K562 (cell line): Measurements from ENCODE around the gene RBKS. TPM values are rescaled to one million over a fixed set of nuclear protein-coding genes. Genes with fewer than 3 reads are reported as not detected.
A peak's percentile ranks its signal among the peaks of the same experiment; 100 is the strongest.

Source experiments
- ATAC-seq: fragments of 200-7000 bp; cut with Tn5 transposase; 3 replicates; pipeline ENCODE4 v1.9.1; 2020; ENCODE audit warnings: moderate library complexity
- BruUV-seq: library from RNA; stranded (reverse); fragments of 400-500 nt; replicated peaks from 2 replicates; lab custom pipeline; 2021; lab: Mats Ljungman, UMichigan
- CTCF ChIA-PET: fragments of 300-600 bp; formaldehyde crosslinking; extraction: SDS; loops from one replicate; lab custom pipeline; 2021; ENCODE audit warnings: low intra/inter-chr PET ratio; lab: Yijun Ruan, JAX
- POLR2A ChIA-PET: fragments of 300-600, 350-650 bp; sonication (Branson Sonifier 250); formaldehyde crosslinking; extraction: SDS; loops from one replicate; lab custom pipeline; 2021; ENCODE audit warnings: antibody characterized with exemption, inconsistent platforms; lab: Yijun Ruan, JAX
- DNase-seq, 4 experiments: peaks; one replicate each; pipeline versions ENCODE4 v3.0.0 to v3.0.0-alpha.2; 2011 to 2018; ENCODE audit warnings: low spot score in 3 of 4, mixed read lengths in 3 of 4; ENCODE audit errors: extremely low read depth in 1 of 4
- FAIRE-seq: peaks from 2 replicates; lab custom pipeline; 2011; peaks lifted over from hg19 to GRCh38; lab: Jason Lieb, UNC
- H2AFZ ChIP-seq: 2 replicates; pipeline ENCODE4 v1.6.0; 2011; ENCODE audit warnings: low read depth, low read length, control low read depth, inconsistent platforms
- H3K27ac ChIP-seq: fragments of 200-600 bp; 3 replicates; pipeline ENCODE4 v1.8.0; 2011; ENCODE audit warnings: low read depth, mild to moderate bottlenecking, control low read depth, inconsistent platforms, low read length, moderate library complexity, mixed read lengths; ENCODE audit errors: extremely low read depth
- H3K27me3 ChIP-seq, 2 experiments: fragments of 300-600 bp in 1 of 2; 2 replicates in 1 of 2; 3 replicates in 1 of 2; pipeline versions ENCODE4 v1.6.0 to v1.8.0; 2011; ENCODE audit warnings: inconsistent platforms in 2 of 2, low read length in 2 of 2, mild to moderate bottlenecking in 1 of 2, mixed read lengths in 1 of 2, moderate library complexity in 1 of 2; ENCODE audit not compliant: control insufficient read depth in 2 of 2, insufficient read depth in 2 of 2
- H3K36me3 ChIP-seq: fragments of 300-600 bp; 3 replicates; pipeline ENCODE4 v1.8.0; 2011; ENCODE audit warnings: mild to moderate bottlenecking, low read length, inconsistent platforms; ENCODE audit not compliant: control insufficient read depth, insufficient read depth
- H3K4me1 ChIP-seq, 2 experiments: fragments of 200-600 bp in 1 of 2; replicated peaks in 1 of 2; 2 replicates in 1 of 2; 3 replicates in 1 of 2; pipeline versions ENCODE4 v1.5.1 to v1.8.0; 2011; ENCODE audit warnings: inconsistent platforms in 2 of 2, low read length in 2 of 2, mild to moderate bottlenecking in 1 of 2, mixed read lengths in 1 of 2, moderate library complexity in 1 of 2; ENCODE audit not compliant: control insufficient read depth in 2 of 2, insufficient read depth in 2 of 2
- H3K4me2 ChIP-seq: 2 replicates; pipeline ENCODE4 v1.6.1; 2011; ENCODE audit warnings: low read length, control low read depth, inconsistent platforms, mixed read lengths; ENCODE audit not compliant: insufficient read depth
- H3K4me3 ChIP-seq: fragments of 200-600 bp; sonication (generic), shearing (Covaris generic); 2 replicates; pipeline ENCODE4 v1.5.1; 2016; ENCODE audit warnings: control low read depth, inconsistent platforms
- H3K79me2 ChIP-seq: fragments of 200-600 bp; 3 replicates; pipeline ENCODE4 v1.8.0; 2011; ENCODE audit warnings: low read length, inconsistent platforms; ENCODE audit not compliant: control insufficient read depth, insufficient read depth
- H3K9ac ChIP-seq, 2 experiments: 2 replicates each; pipeline versions ENCODE4 v1.6.0 to v1.6.1; 2011; ENCODE audit warnings: low read depth in 2 of 2, low read length in 2 of 2, control low read depth in 1 of 2, inconsistent platforms in 1 of 2, mild to moderate bottlenecking in 1 of 2, mixed read lengths in 1 of 2; ENCODE audit not compliant: insufficient read depth in 1 of 2
- H3K9me1 ChIP-seq: one replicate; pipeline ENCODE4 v1.6.0; 2011; ENCODE audit warnings: inconsistent platforms, mild to moderate bottlenecking, low read length, moderate library complexity; ENCODE audit not compliant: control insufficient read depth, insufficient read depth
- H3K9me3 ChIP-seq: replicated peaks from 2 replicates; pipeline ENCODE4 v1.5.1; 2011; ENCODE audit warnings: low read depth, low read length, inconsistent platforms; ENCODE audit not compliant: control insufficient read depth, insufficient read depth
- H4K20me1 ChIP-seq: replicated peaks from 2 replicates; pipeline ENCODE4 v1.6.1; 2011; ENCODE audit warnings: low read length, inconsistent platforms, mixed read lengths; ENCODE audit not compliant: control insufficient read depth, insufficient read depth
- ARNT ChIP-seq, 2 experiments: fragments of 450-650 bp; IDR thresholded peaks; 2 replicates each; pipeline ENCODE4 v1.6.1; 2016; ENCODE audit warnings: mild to moderate bottlenecking in 1 of 2
- DPF2 ChIP-seq: fragments of 450-650 bp; IDR thresholded peaks from 2 replicates; pipeline ENCODE4 v1.6.1; 2016
- FOSL1 ChIP-seq: fragments of 200-800 bp; sonication (Bioruptor generic); conservative IDR thresholded peaks from 2 replicates; pipeline ENCODE4 v1.6.1; 2016; ENCODE audit warnings: missing genetic modification characterization, missing compliant biosample characterization
- FOXK2 ChIP-seq, 2 experiments: fragments of 450-650 bp; IDR thresholded peaks in 1 of 2; conservative IDR thresholded peaks in 1 of 2; 2 replicates each; pipeline ENCODE4 v1.6.1; 2016; ENCODE audit warnings: low read depth in 2 of 2, mild to moderate bottlenecking in 1 of 2
- MTA2 ChIP-seq: fragments of 450-650 bp; IDR thresholded peaks from 2 replicates; pipeline ENCODE4 v1.6.1; 2016; ENCODE audit warnings: low read depth
- NFRKB ChIP-seq: fragments of 450-650 bp; IDR thresholded peaks from 2 replicates; pipeline ENCODE4 v1.6.1; 2016; ENCODE audit warnings: low read depth
- PKNOX1 ChIP-seq: fragments of 450-650 bp; IDR thresholded peaks from 2 replicates; pipeline ENCODE4 v1.6.1; 2016
- RBFOX2 ChIP-seq: fragments of 200-400 bp; formaldehyde crosslinking; IDR thresholded peaks from 2 replicates; pipeline ENCODE4 v1.6.1; 2017; ENCODE audit warnings: low read depth, mild to moderate bottlenecking, low read length, moderate library complexity
- SREBF2 ChIP-seq: sonication (generic); formaldehyde crosslinking; IDR thresholded peaks from 2 replicates; pipeline ENCODE4 v1.4.0; 2020; ENCODE audit warnings: mild to moderate bottlenecking, missing genetic modification reagents
- SRSF1 ChIP-seq: fragments of 200-400 bp; formaldehyde crosslinking; IDR thresholded peaks from 2 replicates; pipeline ENCODE4 v1.6.1; 2017; ENCODE audit warnings: mild to moderate bottlenecking, low read depth, low read length, moderate library complexity
- ZNF174 ChIP-seq: fragments of 250-450 bp; sonication (Bioruptor Pico); IDR thresholded peaks from 2 replicates; pipeline ENCODE4 v1.4.0; 2020; ENCODE audit warnings: mild to moderate bottlenecking
- WGBS: fragments of 100-300 bp; shearing (Covaris generic); methylation state at CpG from one replicate; pipeline ENCODE4 v1.1.6; 2016; ENCODE audit warnings: low coverage, mixed read lengths; ENCODE audit not compliant: insufficient coverage; ENCODE audit errors: missing lambda C conversion rate; 5-methylcytosine and 5-hydroxymethylcytosine counted together
- in situ Hi-C: fragments of 300-500 bp; cut with MboI; formaldehyde crosslinking; loops from 4 replicates; pipeline ENCODE4 v1.15.0; 2018; ENCODE audit warnings: inconsistent platforms, mixed read lengths
- intact Hi-C: fragments of 100-400 bp; cut with micrococcal nuclease; formaldehyde crosslinking; loops from 2 replicates; pipeline ENCODE4 v1.14.2; 2022
- polyA plus RNA-seq, 8 experiments: library from polyadenylated mRNA; depleted of rRNA in 4 of 8; stranded (reverse) in 5 of 8; unstranded in 3 of 8; fragments of >200 nt; fragmentation: Nextera tagmentation in 2 of 8; fragmentation: Illumina TruSeq in 1 of 8; extraction: Ambion mirVana in 2 of 8; extraction: Trizol in 1 of 8; gene quantifications; 2 replicates each; pipeline versions ENCODE4 v1.2.1 to v1.2.3, GENCODE V29; 2011 to 2014; ENCODE audit warnings: inconsistent platforms in 1 of 8, missing spikeins in 1 of 8
- total RNA-seq, 7 experiments: library from RNA; depleted of rRNA in 6 of 7; stranded (reverse); fragments of >200 nt in 6 of 7; fragmentation: Illumina TruSeq in 2 of 7; extraction: Trizol in 2 of 7; gene quantifications; 2 replicates each; pipeline versions ENCODE4 v1.2.1 to v1.2.3, GENCODE V29; 2011 to 2021; ENCODE audit warnings: low replicate concordance in 1 of 7
- TF ChIP-seq, protein P1 (sequence below): fragments of 250-450 bp; sonication (Bioruptor Pico); IDR thresholded peaks from 2 replicates; pipeline ENCODE4 v1.5.1; 2021; ENCODE audit warnings: mild to moderate bottlenecking
- TF ChIP-seq, protein P2 (sequence below): sonication (generic); formaldehyde crosslinking; IDR thresholded peaks from 2 replicates; pipeline ENCODE4 v1.8.0; 2022; ENCODE audit warnings: missing genetic modification reagents, mild to moderate bottlenecking, moderate library complexity, borderline replicate concordance
- TF ChIP-seq, protein P3 (sequence below): fragments of 450-650 bp; formaldehyde crosslinking; IDR thresholded peaks from 2 replicates; pipeline ENCODE4 v1.4.0; 2020; ENCODE audit warnings: mild to moderate bottlenecking
- TF ChIP-seq, protein P4 (sequence below), 2 experiments: IDR thresholded peaks; 2 replicates each; pipeline ENCODE4 v1.6.1; 2012; ENCODE audit warnings: improper control_type of control experiment in 2 of 2, low read depth in 2 of 2, low read length in 2 of 2, borderline replicate concordance in 1 of 2

RBKS gene
- total and polyA plus RNA-seq, 9 of the 15 experiments (the other 6 are each of a cell fraction or from before 2014, with no cell fraction given): 0.06 to 0.39 (median 0.19) TPM

- H3K27me3 ChIP-seq: no peaks in the 10 kb centered on the region
- peak overlapping the region; percentile 74 for H3K4me2 ChIP-seq
- H3K79me2 ChIP-seq: no peaks in the 10 kb centered on the region
- no peaks in the 10 kb centered on the region for H3K36me3 ChIP-seq
- H3K27ac ChIP-seq: peak overlapping the region; percentile 37; the same call in 1 of the 3 replicates
- peak; percentile 79 for FAIRE-seq
- in situ Hi-C loops: no loop called here
- H3K4me1 ChIP-seq: peaks cover 0 to 17% of the 10 kb centered on the region in 2 experiments; a peak in 4 of 5 replicates
- peak overlapping the region; percentile 68; the same call in 1 of the 2 replicates for H2AFZ ChIP-seq
- WGBS: 4% methylated on average over 4 of the region's 4 CpGs
- H3K9me1 ChIP-seq: no peaks in the 10 kb centered on the region
- ATAC-seq: peak; percentile 86
- CTCF ChIA-PET: no interaction called here
- no peak overlapping the region for H3K4me3 ChIP-seq
- DNase-seq: peak in 3 of 4 experiments; percentile 8 to 42 (median 35)
- no peaks in the 10 kb centered on the region for H4K20me1 ChIP-seq
- POLR2A ChIA-PET: interaction anchor here (1.2 kb wide), 1 partner anchor 10 kb away, joined by 4 read pairs; no protein-coding TSS in a partner anchor
- peak overlapping the region; percentile 21 to 57; a peak in 2 of 4 replicates for H3K9ac ChIP-seq
- intact Hi-C loops: no loop called here
- BruUV-seq: no TSS peak
- no peaks in the 10 kb centered on the region for H3K9me3 ChIP-seq
- TF ChIP-seq FOXK2 (conservative IDR thresholded peaks at IDR 0.05 in 1 of 2, IDR thresholded peaks at IDR 0.05 in 1 of 2; ENCODE audit: low read depth in 2 of 2) (peak; percentile 95 to 96), RBFOX2 (no peak), FOSL1 (tag) (no peak; the same call in 1 of the 2 replicates), PKNOX1 (peak; percentile 65), DPF2 (peak; percentile 95), ZNF174 (CRISPR knock-in tag) (no peak), ARNT (IDR thresholded peaks at IDR 0.05) (0 out of 4 replicates have a peak, but pooled peaks of 1 of the 2 experiments have one; percentile 50), MTA2 (peak; percentile 9; the same call in 1 of the 2 replicates), NFRKB (no peak), SREBF2 (CRISPR knock-in tag) (no peak), SRSF1 (no peak)
- TF ChIP-seq, protein P1, sequence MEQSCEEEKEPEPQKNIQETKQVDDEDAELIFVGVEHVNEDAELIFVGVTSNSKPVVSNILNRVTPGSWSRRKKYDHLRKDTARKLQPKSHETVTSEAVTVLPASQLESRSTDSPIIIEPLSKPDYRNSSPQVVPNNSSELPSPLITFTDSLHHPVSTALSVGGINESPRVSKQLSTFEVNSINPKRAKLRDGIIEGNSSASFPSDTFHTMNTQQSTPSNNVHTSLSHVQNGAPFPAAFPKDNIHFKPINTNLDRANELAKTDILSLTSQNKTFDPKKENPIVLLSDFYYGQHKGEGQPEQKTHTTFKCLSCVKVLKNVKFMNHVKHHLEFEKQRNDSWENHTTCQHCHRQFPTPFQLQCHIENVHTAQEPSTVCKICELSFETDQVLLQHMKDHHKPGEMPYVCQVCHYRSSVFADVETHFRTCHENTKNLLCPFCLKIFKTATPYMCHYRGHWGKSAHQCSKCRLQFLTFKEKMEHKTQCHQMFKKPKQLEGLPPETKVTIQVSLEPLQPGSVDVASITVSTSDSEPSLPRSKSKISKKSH (CRISPR knock-in tag): no peak
- TF ChIP-seq, protein P2, sequence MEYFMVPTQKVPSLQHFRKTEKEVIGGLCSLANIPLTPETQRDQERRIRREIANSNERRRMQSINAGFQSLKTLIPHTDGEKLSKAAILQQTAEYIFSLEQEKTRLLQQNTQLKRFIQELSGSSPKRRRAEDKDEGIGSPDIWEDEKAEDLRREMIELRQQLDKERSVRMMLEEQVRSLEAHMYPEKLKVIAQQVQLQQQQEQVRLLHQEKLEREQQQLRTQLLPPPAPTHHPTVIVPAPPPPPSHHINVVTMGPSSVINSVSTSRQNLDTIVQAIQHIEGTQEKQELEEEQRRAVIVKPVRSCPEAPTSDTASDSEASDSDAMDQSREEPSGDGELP (CRISPR knock-in tag): 0 out of 2 replicates have a peak, but pooled peaks have one; percentile 22
- TF ChIP-seq, protein P3, sequence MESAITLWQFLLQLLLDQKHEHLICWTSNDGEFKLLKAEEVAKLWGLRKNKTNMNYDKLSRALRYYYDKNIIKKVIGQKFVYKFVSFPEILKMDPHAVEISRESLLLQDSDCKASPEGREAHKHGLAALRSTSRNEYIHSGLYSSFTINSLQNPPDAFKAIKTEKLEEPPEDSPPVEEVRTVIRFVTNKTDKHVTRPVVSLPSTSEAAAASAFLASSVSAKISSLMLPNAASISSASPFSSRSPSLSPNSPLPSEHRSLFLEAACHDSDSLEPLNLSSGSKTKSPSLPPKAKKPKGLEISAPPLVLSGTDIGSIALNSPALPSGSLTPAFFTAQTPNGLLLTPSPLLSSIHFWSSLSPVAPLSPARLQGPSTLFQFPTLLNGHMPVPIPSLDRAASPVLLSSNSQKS (CRISPR knock-in tag): no peak
- TF ChIP-seq, protein P4, sequence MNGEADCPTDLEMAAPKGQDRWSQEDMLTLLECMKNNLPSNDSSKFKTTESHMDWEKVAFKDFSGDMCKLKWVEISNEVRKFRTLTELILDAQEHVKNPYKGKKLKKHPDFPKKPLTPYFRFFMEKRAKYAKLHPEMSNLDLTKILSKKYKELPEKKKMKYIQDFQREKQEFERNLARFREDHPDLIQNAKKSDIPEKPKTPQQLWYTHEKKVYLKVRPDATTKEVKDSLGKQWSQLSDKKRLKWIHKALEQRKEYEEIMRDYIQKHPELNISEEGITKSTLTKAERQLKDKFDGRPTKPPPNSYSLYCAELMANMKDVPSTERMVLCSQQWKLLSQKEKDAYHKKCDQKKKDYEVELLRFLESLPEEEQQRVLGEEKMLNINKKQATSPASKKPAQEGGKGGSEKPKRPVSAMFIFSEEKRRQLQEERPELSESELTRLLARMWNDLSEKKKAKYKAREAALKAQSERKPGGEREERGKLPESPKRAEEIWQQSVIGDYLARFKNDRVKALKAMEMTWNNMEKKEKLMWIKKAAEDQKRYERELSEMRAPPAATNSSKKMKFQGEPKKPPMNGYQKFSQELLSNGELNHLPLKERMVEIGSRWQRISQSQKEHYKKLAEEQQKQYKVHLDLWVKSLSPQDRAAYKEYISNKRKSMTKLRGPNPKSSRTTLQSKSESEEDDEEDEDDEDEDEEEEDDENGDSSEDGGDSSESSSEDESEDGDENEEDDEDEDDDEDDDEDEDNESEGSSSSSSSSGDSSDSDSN (IDR thresholded peaks at IDR 0.05; ENCODE audit: borderline replicate concordance in 1 of 2, low read depth in 2 of 2, low read length in 2 of 2): no peak
Observed at GRCh38 chr2:27925766-27926472, 35.7 kb upstream of the RBKS start.
